GM21717 (cell line): ENCODE measurements around the gene GEMIN2.
"Not testable (repeated sequence)": the region's sequence is repeated elsewhere in the genome, so short reads cannot be mapped to it uniquely, and the experiment has no call there.

Source experiments
- ATAC-seq: cut with Tn5 transposase; IDR thresholded peaks from one replicate; pipeline ENCODE4 v1.9.1; 2021; ENCODE audit warnings: mild to moderate bottlenecking, moderate library complexity; ENCODE audit not compliant: unreplicated experiment

GEMIN2 gene

GRCh38 chr14:39176263-39177167, 62.4 kb downstream of the GEMIN2 start:
- no peak for ATAC-seq

- ATAC-seq = no peak
These were observed 63.0 kb downstream of the GEMIN2 start for GRCh38 chr14:39177168-39177545.

GRCh38 chr14:39179042-39179441, 64.9 kb downstream of the GEMIN2 start:
- no peak for ATAC-seq

GRCh38 chr14:39180553-39180952, 66.4 kb downstream of the GEMIN2 start:
- ATAC-seq = no peak

- no peak for ATAC-seq
These were observed 67.0 kb downstream of the GEMIN2 start for GRCh38 chr14:39181026-39181692.

- ATAC-seq = no peak
These were observed 67.5 kb downstream of the GEMIN2 start for GRCh38 chr14:39181693-39182047.

GRCh38 chr14:39182770-39183684, 68.9 kb downstream of the GEMIN2 start:
- ATAC-seq = no peak

GRCh38 chr14:39183685-39184003, 69.5 kb downstream of the GEMIN2 start:
- not testable (repeated sequence) for ATAC-seq

- ATAC-seq = no peak
These were observed 70.6 kb downstream of the GEMIN2 start for GRCh38 chr14:39184628-39185255.

- no peak for ATAC-seq
These were observed 71.3 kb downstream of the GEMIN2 start for GRCh38 chr14:39185256-39186049.
